Measurements from ENCODE around the gene SRC. TPM values are rescaled to one million over a fixed set of nuclear protein-coding genes. Genes with fewer than 3 reads are reported as not detected.

Gene SRC
- polyA plus RNA-seq, 1 of the 3 experiments (the other 2 are of a cell fraction) = 23.8 TPM

DNA sequence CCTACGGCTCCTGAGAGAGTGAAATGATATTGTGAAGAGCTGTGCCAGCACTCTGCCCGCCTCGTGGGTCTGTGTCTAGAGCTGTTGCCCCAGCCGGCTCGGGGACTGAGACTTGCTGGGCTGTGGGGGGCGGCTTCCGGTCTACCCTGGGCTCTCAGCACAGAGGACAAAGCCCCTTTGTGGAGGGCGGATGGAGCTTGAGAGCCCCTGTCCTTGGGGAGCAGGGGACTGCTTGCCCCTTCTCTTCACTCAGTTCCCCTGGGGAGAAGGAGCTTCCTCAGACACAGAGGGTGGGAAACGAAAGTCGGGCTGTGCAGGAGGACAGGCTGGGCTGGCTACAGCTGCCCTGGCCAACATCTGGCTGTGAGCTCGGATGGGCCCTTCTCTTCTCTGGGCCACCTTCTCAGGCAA is 11.0 kb downstream of the SRC start:
- H3K27ac ChIP-seq (ENCODE audit: low read depth in 2 of 2, low read length in 1 of 2) = peak overlapping the region in 1 of 2 experiments; percentile 90; a peak in 2 of 4 replicates
- H4K20me1 ChIP-seq (ENCODE audit: insufficient read depth) = peaks cover 87% of the 10 kb centered on the region
- POLR2A ChIA-PET = interaction anchor here (1.5 kb wide), 1 partner anchor 9 kb away, joined by 6 read pairs; no protein-coding TSS in a partner anchor
- CTCF ChIA-PET = interaction anchor here (0.7 to 3.3 kb wide), 9 partner anchors 10 to 165 kb away, joined by 3 to 16 read pairs (median 3); no protein-coding TSS in a partner anchor
- no peaks in the 10 kb centered on the region for H3K9me2 ChIP-seq
- H2AFZ ChIP-seq (ENCODE audit: low read depth) = no peak overlapping the region
- peaks cover 0 to 15% of the 10 kb centered on the region in 2 experiments for H3K36me3 ChIP-seq (replicated peaks in 1 of 2; ENCODE audit: control insufficient read depth in 1 of 2, insufficient read depth in 2 of 2, low read length in 1 of 2)
- peak; percentile 14 for DNase-seq
- peaks cover 0 to 69% of the 10 kb centered on the region in 2 experiments; a peak in 2 of 4 replicates for H3K4me1 ChIP-seq (ENCODE audit: control insufficient read depth in 1 of 2, insufficient read depth in 2 of 2, low read depth in 1 of 2, low read length in 1 of 2)
- TF ChIP-seq NFIC (IDR thresholded peaks at IDR 0.05; ENCODE audit: borderline replicate concordance) (no peak), JUND (IDR thresholded peaks at IDR 0.05) (no peak), MAX (IDR thresholded peaks at IDR 0.05; ENCODE audit: low read depth) (no peak), USF1 (IDR thresholded peaks at IDR 0.05; ENCODE audit: borderline replicate concordance, low read depth) (no peak), EZH2phosphoT487 (IDR thresholded peaks at IDR 0.05; ENCODE audit: borderline replicate concordance, low read depth) (no peak), RCOR1 (IDR thresholded peaks at IDR 0.05; ENCODE audit: low read length) (no peak), ELF1 (IDR thresholded peaks at IDR 0.05) (no peak), GABPA (IDR thresholded peaks at IDR 0.05; ENCODE audit: low read depth) (no peak), MEF2A (IDR thresholded peaks at IDR 0.05; ENCODE audit: borderline replicate concordance, low read depth) (no peak), MXI1 (IDR thresholded peaks at IDR 0.05; ENCODE audit: low read depth, low read length) (no peak), CHD2 (IDR thresholded peaks at IDR 0.05; ENCODE audit: low read length, partially characterized antibody) (no peak), NRF1 (IDR thresholded peaks at IDR 0.05; ENCODE audit: low read depth, low read length) (no peak), FOSL2 (IDR thresholded peaks at IDR 0.05; ENCODE audit: borderline replicate concordance, low read depth) (no peak), TEAD4 (IDR thresholded peaks at IDR 0.05; ENCODE audit: borderline replicate concordance, insufficient read depth) (no peak), FOXJ3 (CRISPR knock-in tag; IDR thresholded peaks at IDR 0.05) (no peak)
- TF ChIP-seq, protein P1, sequence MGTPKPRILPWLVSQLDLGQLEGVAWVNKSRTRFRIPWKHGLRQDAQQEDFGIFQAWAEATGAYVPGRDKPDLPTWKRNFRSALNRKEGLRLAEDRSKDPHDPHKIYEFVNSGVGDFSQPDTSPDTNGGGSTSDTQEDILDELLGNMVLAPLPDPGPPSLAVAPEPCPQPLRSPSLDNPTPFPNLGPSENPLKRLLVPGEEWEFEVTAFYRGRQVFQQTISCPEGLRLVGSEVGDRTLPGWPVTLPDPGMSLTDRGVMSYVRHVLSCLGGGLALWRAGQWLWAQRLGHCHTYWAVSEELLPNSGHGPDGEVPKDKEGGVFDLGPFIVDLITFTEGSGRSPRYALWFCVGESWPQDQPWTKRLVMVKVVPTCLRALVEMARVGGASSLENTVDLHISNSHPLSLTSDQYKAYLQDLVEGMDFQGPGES (IDR thresholded peaks at IDR 0.05; ENCODE audit: low read depth, low read length) = no peak
- no peak overlapping the region for H3K4me2 ChIP-seq
- 91% methylated on average over 11 of the region's 11 CpGs for WGBS (ENCODE audit: low lambda C conversion rate)
- H3F3A ChIP-seq (replicated peaks; ENCODE audit: insufficient read depth) = no peaks in the 10 kb centered on the region
- no peaks in the 10 kb centered on the region for H3K27me3 ChIP-seq (ENCODE audit: insufficient read depth)
- no peak overlapping the region for H3K4me3 ChIP-seq (ENCODE audit: low read depth in 2 of 2, low read length in 1 of 2)
- H3K9ac ChIP-seq = no peak overlapping the region
- no peaks in the 10 kb centered on the region for H3K9me3 ChIP-seq
- peaks cover 81% of the 10 kb centered on the region for H3K79me2 ChIP-seq (ENCODE audit: insufficient read depth)

Data from SK-N-SH (cell line).